ENCODE results near the gene RSPRY1.
"Not testable (repeated sequence)": the region's sequence is repeated elsewhere in the genome, so short reads cannot be mapped to it uniquely, and the experiment has no call there.

RSPRY1 gene

DNA sequence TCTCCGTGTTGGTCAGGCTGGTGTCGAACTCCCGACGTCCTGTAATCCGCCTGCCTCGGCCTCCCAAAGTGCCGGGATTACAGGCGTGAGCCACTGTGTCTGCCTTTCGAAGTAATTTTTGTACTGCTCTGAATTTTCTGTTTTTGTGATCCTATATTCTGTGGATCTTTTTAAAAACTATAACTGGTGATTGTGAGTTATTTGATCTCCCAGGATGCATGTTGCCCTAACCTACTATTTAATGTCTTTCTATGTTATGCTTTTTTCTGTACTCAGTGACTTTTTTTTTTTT lies 2.5 kb downstream of the RSPRY1 start:
- Histone ChIP-seq H3K9me3 (replicated peaks; ENCODE audit: insufficient read depth, low read length) (no peaks in the 10 kb centered on the region), H3K36me3 (replicated peaks; ENCODE audit: insufficient read depth, low read length) (no peaks in the 10 kb centered on the region), H4K20me1 (ENCODE audit: insufficient read depth, low read length) (no peaks in the 10 kb centered on the region), H3K27me3 (replicated peaks; ENCODE audit: insufficient read depth, low read length) (no peaks in the 10 kb centered on the region), H3F3A (ENCODE audit: insufficient read depth, low read length) (peaks cover 19% of the 10 kb centered on the region), H3K9me2 (replicated peaks; ENCODE audit: insufficient read depth, low read length) (no peaks in the 10 kb centered on the region), H3K4me3 (ENCODE audit: low read length) (no peak overlapping the region), H3K27ac (ENCODE audit: low read length) (no peak overlapping the region), H3K79me2 (ENCODE audit: low read length) (peaks cover 91% of the 10 kb centered on the region), H3K4me1 (ENCODE audit: low read length) (peaks cover 26% of the 10 kb centered on the region), H3K9ac (ENCODE audit: low read length) (no peak overlapping the region), H3K4me2 (ENCODE audit: low read depth, low read length) (no peak overlapping the region), H2AFZ (ENCODE audit: low read length) (no peak overlapping the region)
- no peak for DNase-seq
- TF ChIP-seq EZH2 (optimal IDR thresholded peaks at IDR 0.05; ENCODE audit: low read depth, low read length) (no peak), CTCF (IDR thresholded peaks at IDR 0.05; ENCODE audit: low read length) (no peak), EZH2phosphoT487 (IDR thresholded peaks at IDR 0.05; ENCODE audit: low read length) (no peak)

DNA sequence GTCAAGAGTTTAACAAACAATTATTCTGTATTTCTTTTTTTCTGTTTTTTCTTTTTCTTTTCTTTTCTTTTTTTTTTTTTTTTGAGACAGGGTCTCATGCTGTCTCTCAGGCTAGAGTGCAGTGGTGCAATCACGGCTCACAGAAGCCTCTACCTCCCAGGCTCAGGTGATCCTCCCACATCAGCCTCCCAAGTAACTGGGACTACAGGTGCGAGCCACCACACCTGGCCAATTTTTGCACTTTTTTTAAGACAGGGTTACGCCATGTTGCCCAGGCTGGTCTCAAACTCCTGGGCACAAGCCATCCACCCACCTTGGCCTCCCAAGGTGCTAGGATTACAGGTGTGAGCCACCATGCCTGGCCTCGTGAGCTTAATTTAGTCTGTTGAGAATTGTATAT lies 3.4 kb downstream of the RSPRY1 start:
- H3K27me3 ChIP-seq (replicated peaks; ENCODE audit: insufficient read depth, low read length); H3K9ac ChIP-seq (ENCODE audit: low read length); DNase-seq; H3K9me2 ChIP-seq (replicated peaks; ENCODE audit: insufficient read depth, low read length); H4K20me1 ChIP-seq (ENCODE audit: insufficient read depth, low read length); H3K9me3 ChIP-seq (replicated peaks; ENCODE audit: insufficient read depth, low read length); H3K4me2 ChIP-seq (ENCODE audit: low read depth, low read length); H3K4me3 ChIP-seq (ENCODE audit: low read length); H3K36me3 ChIP-seq (replicated peaks; ENCODE audit: insufficient read depth, low read length); H2AFZ ChIP-seq (ENCODE audit: low read length); H3K27ac ChIP-seq (ENCODE audit: low read length): not testable (repeated sequence)
- H3K4me1 ChIP-seq (ENCODE audit: low read length): peaks cover 23% of the 10 kb centered on the region
- H3F3A ChIP-seq (ENCODE audit: insufficient read depth, low read length): peaks cover 19% of the 10 kb centered on the region
- H3K79me2 ChIP-seq (ENCODE audit: low read length): peaks cover 91% of the 10 kb centered on the region

GRCh38 chr16:57190136-57190535 lies 4.0 kb downstream of the RSPRY1 start:
- Histone ChIP-seq H3F3A (ENCODE audit: insufficient read depth, low read length) (peaks cover 19% of the 10 kb centered on the region), H3K9me2 (replicated peaks; ENCODE audit: insufficient read depth, low read length) (no peaks in the 10 kb centered on the region), H3K9ac (ENCODE audit: low read length) (no peak overlapping the region), H3K9me3 (replicated peaks; ENCODE audit: insufficient read depth, low read length) (no peaks in the 10 kb centered on the region), H3K79me2 (ENCODE audit: low read length) (peaks cover 89% of the 10 kb centered on the region), H3K4me1 (ENCODE audit: low read length) (peaks cover 22% of the 10 kb centered on the region; the same call in 1 of the 2 replicates), H3K27ac (ENCODE audit: low read length) (no peak overlapping the region), H3K36me3 (replicated peaks; ENCODE audit: insufficient read depth, low read length) (no peaks in the 10 kb centered on the region), H3K4me3 (ENCODE audit: low read length) (no peak overlapping the region), H3K27me3 (replicated peaks; ENCODE audit: insufficient read depth, low read length) (no peaks in the 10 kb centered on the region), H4K20me1 (ENCODE audit: insufficient read depth, low read length) (no peaks in the 10 kb centered on the region), H3K4me2 (ENCODE audit: low read depth, low read length) (no peak overlapping the region), H2AFZ (ENCODE audit: low read length) (no peak overlapping the region)
- DNase-seq: no peak
- TF ChIP-seq EZH2 (optimal IDR thresholded peaks at IDR 0.05; ENCODE audit: low read depth, low read length): no peak
- no peak for TF ChIP-seq CTCF (IDR thresholded peaks at IDR 0.05; ENCODE audit: low read length)
- TF ChIP-seq EZH2phosphoT487 (IDR thresholded peaks at IDR 0.05; ENCODE audit: low read length): no peak

DNA sequence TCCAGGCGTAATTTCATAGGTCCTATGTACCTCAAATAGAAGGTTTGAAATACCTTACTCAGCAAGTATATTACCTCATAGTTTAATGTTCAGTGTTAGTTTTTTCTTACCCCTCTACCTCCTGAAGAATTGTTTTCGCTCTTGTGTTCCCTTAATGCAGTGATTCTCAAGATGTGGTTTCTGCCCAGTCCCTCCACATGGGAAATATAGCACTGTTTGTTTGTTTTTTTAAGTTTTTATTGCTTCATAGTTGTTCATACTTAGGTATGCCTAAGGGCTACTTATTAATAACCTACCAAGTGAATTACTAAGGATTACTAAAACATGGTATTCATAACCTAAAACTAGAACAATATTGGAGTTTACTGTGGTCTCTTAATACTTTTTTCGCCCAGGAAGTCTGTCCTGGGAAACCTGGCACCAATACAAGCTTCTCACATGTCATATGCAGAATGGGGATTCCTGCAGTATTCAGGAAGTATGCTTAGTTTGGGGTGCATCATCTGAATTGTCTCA lies 5.0 kb downstream of the RSPRY1 start:
- peaks cover 22% of the 10 kb centered on the region; the same call in 1 of the 2 replicates for H3K4me1 ChIP-seq (ENCODE audit: low read length)
- H3F3A ChIP-seq (ENCODE audit: insufficient read depth, low read length): peaks cover 19% of the 10 kb centered on the region
- DNase-seq: no peak
- H3K27me3 ChIP-seq (replicated peaks; ENCODE audit: insufficient read depth, low read length): no peaks in the 10 kb centered on the region
- no peak for TF ChIP-seq CTCF (IDR thresholded peaks at IDR 0.05; ENCODE audit: low read length)
- no peak for TF ChIP-seq EZH2 (optimal IDR thresholded peaks at IDR 0.05; ENCODE audit: low read depth, low read length)
- no peak for TF ChIP-seq EZH2phosphoT487 (IDR thresholded peaks at IDR 0.05; ENCODE audit: low read length)
- no peak overlapping the region for H3K4me3 ChIP-seq (ENCODE audit: low read length)
- H3K27ac ChIP-seq (ENCODE audit: low read length): no peak overlapping the region
- no peak overlapping the region for H3K4me2 ChIP-seq (ENCODE audit: low read depth, low read length)
- H3K9ac ChIP-seq (ENCODE audit: low read length): no peak overlapping the region
- no peaks in the 10 kb centered on the region for H3K9me3 ChIP-seq (replicated peaks; ENCODE audit: insufficient read depth, low read length)
- H3K79me2 ChIP-seq (ENCODE audit: low read length): peaks cover 91% of the 10 kb centered on the region
- no peaks in the 10 kb centered on the region for H3K36me3 ChIP-seq (replicated peaks; ENCODE audit: insufficient read depth, low read length)
- no peaks in the 10 kb centered on the region for H3K9me2 ChIP-seq (replicated peaks; ENCODE audit: insufficient read depth, low read length)
- H4K20me1 ChIP-seq (ENCODE audit: insufficient read depth, low read length): no peaks in the 10 kb centered on the region
- no peak overlapping the region for H2AFZ ChIP-seq (ENCODE audit: low read length)

Data from MM.1S (cell line).